ENCODE results near the gene EXOSC5.
A peak's percentile ranks its signal among the peaks of the same experiment; 100 is the strongest.

Gene EXOSC5

GRCh38 chr19:41431426-41432386 is 34.5 kb upstream of the EXOSC5 start:
- peaks cover 19% of the 10 kb centered on the region for H3K4me1 Mint-ChIP-seq (ENCODE audit: low read depth)
- peaks cover 14% of the 10 kb centered on the region for H3K36me3 Mint-ChIP-seq (ENCODE audit: low read depth)
- H3K4me3 Mint-ChIP-seq = no peak overlapping the region
- H3K9me3 Mint-ChIP-seq = no peaks in the 10 kb centered on the region
- no peaks in the 10 kb centered on the region for H3K27me3 Mint-ChIP-seq (ENCODE audit: low read depth)
- H3K27ac Mint-ChIP-seq = no peak overlapping the region

GRCh38 chr19:41430922-41431321 is 33.8 kb upstream of the EXOSC5 start:
- Mint-ChIP-seq H3K9me3 (no peaks in the 10 kb centered on the region), H3K27ac (no peak overlapping the region)

GRCh38 chr19:41428481-41428859 is 31.3 kb upstream of the EXOSC5 start:
- Mint-ChIP-seq H3K4me1 (ENCODE audit: low read depth) (peaks cover 13% of the 10 kb centered on the region), H3K27ac (peak overlapping the region; percentile 42), H3K9me3 (no peaks in the 10 kb centered on the region), H3K36me3 (ENCODE audit: low read depth) (peaks cover 14% of the 10 kb centered on the region), H3K4me3 (no peak overlapping the region), H3K27me3 (ENCODE audit: low read depth) (no peaks in the 10 kb centered on the region)

More at GRCh38 chr19:41430922-41431321, 33.8 kb upstream of the EXOSC5 start:
- Mint-ChIP-seq H3K4me1 (ENCODE audit: low read depth) (peaks cover 15% of the 10 kb centered on the region), H3K36me3 (ENCODE audit: low read depth) (peaks cover 14% of the 10 kb centered on the region), H3K27me3 (ENCODE audit: low read depth) (no peaks in the 10 kb centered on the region), H3K4me3 (no peak overlapping the region)

- Mint-ChIP-seq H3K4me3 (peak overlapping the region; percentile 88), H3K27ac (peak overlapping the region; percentile 91), H3K27me3 (ENCODE audit: low read depth) (no peaks in the 10 kb centered on the region), H3K4me1 (ENCODE audit: low read depth) (peaks cover 13% of the 10 kb centered on the region), H3K9me3 (no peaks in the 10 kb centered on the region), H3K36me3 (ENCODE audit: low read depth) (peaks cover 14% of the 10 kb centered on the region)
Observed at GRCh38 chr19:41427647-41428480, 30.7 kb upstream of the EXOSC5 start.

GRCh38 chr19:41426952-41427646 is 29.9 kb upstream of the EXOSC5 start, which contains the start of gene B3GNT8:
Gene B3GNT8, minus strand, starts transcription at chr19:41427374. Its CDS starts 596 bp downstream, at chr19:41426778.
- Mint-ChIP-seq H3K36me3 (ENCODE audit: low read depth) (peaks cover 8% of the 10 kb centered on the region), H3K9me3 (no peaks in the 10 kb centered on the region), H3K27me3 (ENCODE audit: low read depth) (no peaks in the 10 kb centered on the region), H3K4me1 (ENCODE audit: low read depth) (peaks cover 13% of the 10 kb centered on the region), H3K4me3 (peak within 1 kb of the TSS; percentile 88), H3K27ac (peak within 1 kb of the TSS; percentile 91)

DNA sequence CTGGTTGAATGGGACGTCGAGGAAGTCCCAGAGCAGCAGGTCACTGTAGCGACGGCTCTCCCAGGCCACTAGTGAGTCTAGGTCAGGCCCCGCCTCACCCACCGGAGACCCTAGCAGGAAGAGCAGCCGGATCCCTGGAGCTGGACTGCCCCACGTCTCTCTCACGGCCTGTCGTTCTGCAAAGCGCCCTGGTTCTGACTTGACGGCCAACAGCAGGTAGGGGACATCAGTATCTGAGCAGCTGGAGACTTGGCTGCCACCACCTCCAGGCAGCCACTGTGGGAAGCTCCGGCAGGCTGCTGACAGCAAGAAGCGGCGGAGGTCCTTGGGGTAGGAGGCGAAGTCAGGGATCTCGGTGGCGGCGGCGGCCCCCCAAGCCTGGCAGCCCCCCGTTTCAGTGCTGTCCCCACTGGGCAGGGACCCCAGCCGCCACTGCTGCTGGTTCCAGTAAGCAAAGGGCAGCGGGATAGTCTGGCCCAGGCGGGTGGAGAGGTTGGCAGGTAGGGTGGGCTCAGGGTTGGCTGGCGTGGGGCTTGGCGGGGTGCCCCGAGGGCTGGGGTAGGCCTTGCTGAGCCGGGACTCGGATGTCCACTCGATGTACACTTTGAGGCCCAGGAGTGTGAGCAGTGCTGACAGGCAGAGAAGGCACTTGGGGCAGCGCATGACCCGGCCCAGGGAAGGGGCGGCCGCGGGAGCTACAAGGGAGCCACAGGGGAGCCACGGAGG is 29.1 kb upstream of the EXOSC5 start:
- Mint-ChIP-seq H3K9me3 (no peaks in the 10 kb centered on the region), H3K27me3 (ENCODE audit: low read depth) (no peaks in the 10 kb centered on the region), H3K27ac (no peak overlapping the region), H3K4me1 (ENCODE audit: low read depth) (peaks cover 12% of the 10 kb centered on the region), H3K4me3 (no peak overlapping the region), H3K36me3 (ENCODE audit: low read depth) (peaks cover 11% of the 10 kb centered on the region)

GRCh38 chr19:41425174-41426115 is 28.3 kb upstream of the EXOSC5 start:
- Mint-ChIP-seq H3K36me3 (ENCODE audit: low read depth) (peaks cover 14% of the 10 kb centered on the region), H3K27ac (no peak overlapping the region), H3K4me3 (no peak overlapping the region), H3K9me3 (no peaks in the 10 kb centered on the region), H3K4me1 (ENCODE audit: low read depth) (peaks cover 12% of the 10 kb centered on the region), H3K27me3 (ENCODE audit: low read depth) (no peaks in the 10 kb centered on the region)

- H3K27me3 Mint-ChIP-seq (ENCODE audit: low read depth) = no peaks in the 10 kb centered on the region
- H3K9me3 Mint-ChIP-seq = no peaks in the 10 kb centered on the region
- no peak overlapping the region for H3K27ac Mint-ChIP-seq
- H3K36me3 Mint-ChIP-seq (ENCODE audit: low read depth) = peaks cover 14% of the 10 kb centered on the region
- H3K4me3 Mint-ChIP-seq = no peak overlapping the region
- peaks cover 12% of the 10 kb centered on the region for H3K4me1 Mint-ChIP-seq (ENCODE audit: low read depth)
Observed at GRCh38 chr19:41424335-41425173, 27.4 kb upstream of the EXOSC5 start.

DNA sequence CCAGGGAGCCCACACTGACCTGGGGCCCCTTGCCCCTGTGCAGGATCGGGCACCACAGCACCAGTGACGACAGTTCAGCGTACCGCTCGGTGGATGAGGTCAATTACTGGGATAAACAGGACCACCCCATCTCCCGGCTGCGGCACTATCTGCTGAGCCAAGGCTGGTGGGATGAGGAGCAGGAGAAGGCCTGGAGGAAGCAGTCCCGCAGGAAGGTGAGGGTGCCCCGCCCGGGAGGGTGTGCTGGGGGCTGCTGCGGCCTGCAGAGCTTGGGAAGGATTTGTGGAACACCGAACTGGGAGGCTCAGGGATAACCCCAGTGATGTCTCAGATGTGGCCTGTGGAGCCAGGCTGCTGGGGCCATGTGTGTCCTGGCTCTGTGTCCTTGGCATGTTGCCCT is 25.8 kb upstream of the EXOSC5 start:
- no peak overlapping the region for H3K27ac Mint-ChIP-seq
- no peaks in the 10 kb centered on the region for H3K27me3 Mint-ChIP-seq (ENCODE audit: low read depth)
- peaks cover 16% of the 10 kb centered on the region for H3K36me3 Mint-ChIP-seq (ENCODE audit: low read depth)
- no peak overlapping the region for H3K4me3 Mint-ChIP-seq
- H3K9me3 Mint-ChIP-seq = no peaks in the 10 kb centered on the region
- peaks cover 8% of the 10 kb centered on the region for H3K4me1 Mint-ChIP-seq (ENCODE audit: low read depth)

GRCh38 chr19:41422456-41422855 is 25.3 kb upstream of the EXOSC5 start:
- peaks cover 4% of the 10 kb centered on the region for H3K4me1 Mint-ChIP-seq (ENCODE audit: low read depth)
- no peaks in the 10 kb centered on the region for H3K27me3 Mint-ChIP-seq (ENCODE audit: low read depth)
- H3K9me3 Mint-ChIP-seq = no peaks in the 10 kb centered on the region
- H3K36me3 Mint-ChIP-seq (ENCODE audit: low read depth) = peaks cover 13% of the 10 kb centered on the region
- no peak overlapping the region for H3K27ac Mint-ChIP-seq
- no peak overlapping the region for H3K4me3 Mint-ChIP-seq

- peaks cover 16% of the 10 kb centered on the region for H3K36me3 Mint-ChIP-seq (ENCODE audit: low read depth)
- H3K27me3 Mint-ChIP-seq (ENCODE audit: low read depth) = no peaks in the 10 kb centered on the region
- H3K4me3 Mint-ChIP-seq = no peak overlapping the region
- peaks cover 2% of the 10 kb centered on the region for H3K4me1 Mint-ChIP-seq (ENCODE audit: low read depth)
- no peaks in the 10 kb centered on the region for H3K9me3 Mint-ChIP-seq
- no peak overlapping the region for H3K27ac Mint-ChIP-seq
Observed at GRCh38 chr19:41421973-41422372, 24.8 kb upstream of the EXOSC5 start.

- Mint-ChIP-seq H3K4me1 (ENCODE audit: low read depth) (no peaks in the 10 kb centered on the region), H3K4me3 (no peak overlapping the region), H3K27ac (no peak overlapping the region), H3K9me3 (no peaks in the 10 kb centered on the region), H3K36me3 (ENCODE audit: low read depth) (peaks cover 16% of the 10 kb centered on the region), H3K27me3 (ENCODE audit: low read depth) (no peaks in the 10 kb centered on the region)
Observed at GRCh38 chr19:41421314-41421713, 24.2 kb upstream of the EXOSC5 start.

Data from T-helper 1 cell treated with Interleukin-12 subunit alpha and Interleukin-12 subunit beta and Interleukin-4 antibody, amounts not matched to agents 30 μg/mL and 1 μg/mL, for 36 hours (primary cell).